LoVo (cell line): ENCODE results near the gene GPR68.
"Not testable (repeated sequence)": the region's sequence is repeated elsewhere in the genome, so short reads cannot be mapped to it uniquely, and the experiment has no call there.

Experiments
- DNase-seq: peaks from one replicate; pipeline ENCODE4 v3.0.0-alpha.2; 2016; ENCODE audit warnings: low spot score

Gene GPR68

GRCh38 chr14:91228112-91229004 lies 16.1 kb downstream of the GPR68 start:
- no peak for DNase-seq

GRCh38 chr14:91227183-91227628 lies 17.3 kb downstream of the GPR68 start:
- DNase-seq: no peak

- DNase-seq: not testable (repeated sequence)
Observed at GRCh38 chr14:91226360-91226759, 18.1 kb downstream of the GPR68 start.

GRCh38 chr14:91225025-91225424 lies 19.5 kb downstream of the GPR68 start:
- DNase-seq: no peak

GRCh38 chr14:91223028-91223783 lies 21.3 kb downstream of the GPR68 start:
- no peak for DNase-seq

- DNase-seq: no peak
Observed at GRCh38 chr14:91221270-91221669, 23.2 kb downstream of the GPR68 start.

- DNase-seq: no peak
Observed at GRCh38 chr14:91220581-91221000, 23.9 kb downstream of the GPR68 start.

GRCh38 chr14:91219517-91220389 lies 24.8 kb downstream of the GPR68 start:
- DNase-seq: no peak

GRCh38 chr14:91218014-91218413 lies 26.5 kb downstream of the GPR68 start:
- no peak for DNase-seq

GRCh38 chr14:91216731-91217226 lies 27.7 kb downstream of the GPR68 start:
- no peak for DNase-seq

- no peak for DNase-seq
Observed at GRCh38 chr14:91215381-91215780, 29.1 kb downstream of the GPR68 start.

GRCh38 chr14:91214306-91214705 lies 30.2 kb downstream of the GPR68 start:
- DNase-seq: no peak

GRCh38 chr14:91211017-91211416 lies 33.5 kb downstream of the GPR68 start:
- no peak for DNase-seq

GRCh38 chr14:91207008-91207407 lies 37.5 kb downstream of the GPR68 start:
- DNase-seq: no peak

- no peak for DNase-seq
Observed at GRCh38 chr14:91205459-91205858, 39.0 kb downstream of the GPR68 start.

- DNase-seq: no peak
Observed at GRCh38 chr14:91204657-91205056, 39.8 kb downstream of the GPR68 start.

- no peak for DNase-seq
Observed at GRCh38 chr14:91202234-91202974, 42.1 kb downstream of the GPR68 start.

GRCh38 chr14:91200802-91201201 lies 43.7 kb downstream of the GPR68 start:
- DNase-seq: not testable (repeated sequence)

GRCh38 chr14:91197631-91198030 lies 46.9 kb downstream of the GPR68 start:
- no peak for DNase-seq

GRCh38 chr14:91195881-91196280 lies 48.6 kb downstream of the GPR68 start:
- no peak for DNase-seq

GRCh38 chr14:91193069-91193468 lies 51.4 kb downstream of the GPR68 start:
- DNase-seq: no peak
